Activated CD4-positive, alpha-beta T cell treated with anti-CD3 and anti-CD28 coated beads, Interleukin-10, Interleukin-2, amounts not matched to agents 100 ng/mL and 50 ng/mL, durations not matched to agents 16 hours and 8 hours (primary cell): ENCODE results near the gene ZNF823.
"Not testable (repeated sequence)": the region's sequence is repeated elsewhere in the genome, so short reads cannot be mapped to it uniquely, and the experiment has no call there.

Experiments used
- DNase-seq: peaks from one replicate; pipeline ENCODE4 v3.0.0-alpha.2; 2020

ZNF823 gene

DNA sequence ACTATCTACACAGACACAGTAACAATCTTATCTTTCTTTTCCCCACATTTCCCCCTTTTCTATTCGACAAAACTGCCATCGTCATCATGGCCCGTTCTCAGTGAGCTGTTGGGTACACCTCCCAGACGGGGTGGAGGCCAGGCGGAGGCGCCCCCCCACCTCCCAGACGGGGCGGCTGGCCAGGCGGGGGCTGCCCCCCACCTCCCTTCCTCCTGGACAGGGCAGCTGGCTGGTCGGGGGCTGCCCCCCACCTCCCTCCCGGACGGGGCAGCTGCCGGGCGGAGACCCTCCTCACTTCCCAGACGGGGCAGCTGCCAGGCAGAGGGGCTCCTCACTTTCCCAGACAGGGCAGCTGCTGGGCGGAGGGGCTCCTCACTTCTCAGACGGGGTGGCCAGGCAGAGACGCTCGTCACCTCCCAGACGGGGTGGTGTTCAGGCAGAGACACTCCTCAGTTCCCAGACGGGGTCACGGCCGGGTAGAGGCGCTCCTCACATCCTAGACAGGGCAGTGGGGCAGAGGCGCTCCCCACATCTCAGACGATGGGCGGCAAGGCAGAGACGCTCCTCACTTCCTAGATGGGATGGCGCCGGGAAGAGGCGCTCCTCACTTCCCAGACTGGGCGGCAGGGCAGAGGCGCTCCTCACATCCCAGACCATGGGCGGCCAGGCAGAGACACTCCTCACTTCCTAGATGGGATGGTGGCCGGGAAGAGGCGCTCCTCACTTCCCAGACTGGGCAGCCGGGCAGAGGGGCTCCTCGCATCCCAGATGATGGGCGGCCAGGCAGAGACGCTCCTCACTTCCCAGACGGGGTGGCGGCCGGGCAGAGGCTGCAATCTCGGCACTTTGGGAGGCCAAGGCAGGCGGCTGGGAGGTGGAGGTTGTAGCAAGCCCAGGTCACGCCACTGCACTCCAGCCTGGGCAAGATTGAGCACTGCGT, 61.8 kb downstream of the ZNF823 start:
- DNase-seq: not testable (repeated sequence)

DNA sequence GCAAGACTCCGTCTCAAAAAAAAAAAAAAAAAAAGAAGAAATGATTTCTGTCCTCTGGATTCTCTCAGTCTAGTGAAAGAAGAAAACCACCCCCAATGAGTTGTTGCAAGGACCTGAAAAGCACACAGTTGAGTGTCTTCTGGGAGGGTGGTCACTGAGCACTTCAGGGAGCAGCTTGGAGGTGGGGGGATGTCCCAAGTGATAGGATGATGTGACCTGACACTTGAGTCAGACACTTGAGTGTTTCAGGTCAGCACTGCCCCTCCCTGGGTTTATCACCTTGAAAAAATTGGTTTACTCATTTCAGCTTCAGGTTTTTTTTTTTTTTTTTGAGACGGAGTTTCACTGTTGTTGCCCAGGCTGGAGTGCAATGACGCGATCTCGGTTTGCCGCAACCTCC, 63.2 kb downstream of the ZNF823 start:
- DNase-seq: no peak

DNA sequence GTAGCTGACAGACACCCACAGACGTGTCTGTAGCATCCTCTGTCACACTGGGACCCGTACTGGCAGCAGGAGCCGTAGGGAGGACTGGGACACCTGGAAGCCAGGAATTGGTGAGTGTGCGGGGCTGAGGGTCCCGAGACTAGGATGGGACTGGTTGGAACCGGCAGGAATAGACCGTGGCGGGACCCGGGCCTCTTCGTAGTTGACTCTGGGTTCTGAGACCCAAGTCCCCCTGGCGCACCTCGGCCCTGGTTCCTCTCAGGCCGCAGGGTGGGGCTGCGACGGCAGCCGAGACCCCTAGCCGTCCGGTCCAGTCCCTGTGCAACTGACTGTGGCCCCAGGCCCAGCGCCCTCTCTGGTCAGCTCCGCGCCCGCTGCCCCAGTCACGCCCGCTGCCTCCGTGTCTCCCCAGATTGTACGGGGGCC, 64.7 kb downstream of the ZNF823 start:
- DNase-seq: no peak

DNA sequence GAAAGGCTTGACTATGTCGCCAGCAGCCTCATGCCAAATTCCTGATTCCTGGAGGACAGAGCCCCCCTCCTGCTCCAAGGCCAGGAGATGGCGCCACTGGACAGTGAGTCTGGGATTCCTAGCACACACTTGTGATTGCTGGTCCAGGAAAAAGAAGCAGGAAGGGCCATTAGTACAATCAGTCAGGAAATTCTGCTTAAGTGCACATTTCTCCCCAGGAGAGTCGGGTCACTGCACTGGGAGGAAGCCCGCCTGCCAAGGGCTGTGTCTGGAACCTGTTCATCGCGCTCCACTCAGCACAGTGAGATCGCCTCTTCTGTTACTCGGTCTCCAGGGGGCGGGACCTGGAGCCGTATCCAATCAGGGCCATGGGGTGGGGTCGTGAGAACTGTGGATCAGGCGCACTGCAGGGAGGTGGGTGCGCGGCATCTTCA, 65.1 kb downstream of the ZNF823 start:
- no peak for DNase-seq
